HG02840 (cell line): Measurements from ENCODE around the gene ILF3.
"Not testable (repeated sequence)": the region's sequence is repeated elsewhere in the genome, so short reads cannot be mapped to it uniquely, and the experiment has no call there.

Experiments used
- ATAC-seq: cut with Tn5 transposase; IDR thresholded peaks from one replicate; pipeline ENCODE4 v1.9.1; 2021; ENCODE audit warnings: mild to moderate bottlenecking, moderate library complexity, moderate number of reproducible peaks; ENCODE audit not compliant: unreplicated experiment, low FRiP score

Gene ILF3

GRCh38 chr19:10670876-10671804 lies 17.0 kb downstream of the ILF3 start:
- no peak for ATAC-seq

GRCh38 chr19:10671922-10672321 lies 17.8 kb downstream of the ILF3 start:
- not testable (repeated sequence) for ATAC-seq

DNA sequence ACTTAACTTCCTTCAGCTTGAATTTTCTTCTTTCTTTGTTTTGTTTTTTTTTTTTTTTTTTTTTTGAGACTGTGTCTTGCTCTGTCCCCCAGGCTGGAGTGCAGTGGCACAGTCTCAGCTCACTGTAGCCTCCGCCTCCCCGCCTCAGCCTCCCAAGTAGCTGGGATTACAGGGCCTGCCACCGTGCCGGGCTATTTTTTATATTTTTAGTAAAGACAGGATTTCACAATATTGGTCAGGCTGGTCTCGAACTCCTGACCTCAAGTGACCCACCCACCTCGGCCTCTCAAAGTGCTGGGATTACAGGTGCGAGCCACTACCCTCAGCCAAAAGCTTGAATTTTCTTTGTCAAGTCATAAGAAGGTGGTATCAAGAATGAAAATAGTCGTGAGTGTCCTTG lies 21.1 kb downstream of the ILF3 start:
- not testable (repeated sequence) for ATAC-seq

DNA sequence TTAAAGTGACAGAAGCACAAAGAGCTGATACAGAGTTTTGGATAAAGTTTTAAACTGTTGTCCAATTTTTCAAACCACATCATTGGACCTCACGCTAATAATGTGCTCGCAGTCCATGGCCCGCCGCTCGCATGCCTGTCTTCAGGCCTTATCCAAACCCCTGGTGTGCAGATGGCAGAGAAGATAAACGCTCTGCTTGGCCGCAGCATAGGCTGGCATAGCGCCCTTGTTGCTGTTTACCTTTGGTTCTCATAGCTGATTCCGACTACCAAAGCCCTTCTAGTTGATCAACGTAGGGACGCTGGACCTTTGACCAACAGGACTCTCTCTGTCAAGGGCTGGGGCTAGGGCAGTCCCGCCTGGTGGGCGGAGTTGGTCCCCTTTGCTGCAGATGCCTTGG lies 23.6 kb downstream of the ILF3 start:
- ATAC-seq = no peak

DNA sequence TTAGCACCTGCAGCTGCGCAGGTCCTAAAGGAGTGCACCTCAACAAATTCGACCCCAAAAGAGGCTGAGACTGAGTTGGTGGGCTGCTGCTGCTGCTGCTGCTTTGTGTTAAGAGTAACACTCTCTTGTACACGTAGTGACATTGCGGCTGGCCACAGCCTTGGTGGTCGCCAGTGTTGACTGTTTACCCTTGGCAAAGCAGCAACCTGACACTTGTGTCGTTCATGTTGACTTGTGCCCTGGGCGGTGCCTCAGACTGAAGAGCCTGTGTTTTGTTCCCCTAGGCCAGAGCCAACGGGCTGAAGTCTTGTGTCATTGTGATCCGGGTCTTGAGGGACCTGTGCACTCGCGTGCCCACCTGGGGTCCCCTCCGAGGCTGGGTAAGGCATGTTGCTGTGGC lies 24.7 kb downstream of the ILF3 start:
- ATAC-seq = no peak

DNA sequence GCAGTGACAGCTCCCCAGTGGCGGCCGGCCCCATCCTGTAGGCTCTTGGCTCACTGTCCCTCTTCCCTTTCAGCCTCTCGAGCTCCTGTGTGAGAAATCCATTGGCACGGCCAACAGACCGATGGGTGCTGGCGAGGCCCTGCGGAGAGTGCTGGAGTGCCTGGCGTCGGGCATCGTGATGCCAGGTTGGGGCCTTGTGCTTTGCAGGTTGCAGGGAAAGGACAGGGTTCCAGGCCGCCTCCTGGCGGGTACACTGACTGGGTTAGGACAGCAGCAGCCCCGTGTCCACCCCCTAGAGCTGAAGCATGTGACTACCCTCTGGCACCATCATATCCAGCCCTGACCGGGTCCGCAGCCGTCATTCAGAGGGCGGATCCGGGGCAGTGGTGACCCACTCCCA lies 25.6 kb downstream of the ILF3 start:
- no peak for ATAC-seq

GRCh38 chr19:10680545-10681135 lies 26.5 kb downstream of the ILF3 start:
- ATAC-seq = no peak

DNA sequence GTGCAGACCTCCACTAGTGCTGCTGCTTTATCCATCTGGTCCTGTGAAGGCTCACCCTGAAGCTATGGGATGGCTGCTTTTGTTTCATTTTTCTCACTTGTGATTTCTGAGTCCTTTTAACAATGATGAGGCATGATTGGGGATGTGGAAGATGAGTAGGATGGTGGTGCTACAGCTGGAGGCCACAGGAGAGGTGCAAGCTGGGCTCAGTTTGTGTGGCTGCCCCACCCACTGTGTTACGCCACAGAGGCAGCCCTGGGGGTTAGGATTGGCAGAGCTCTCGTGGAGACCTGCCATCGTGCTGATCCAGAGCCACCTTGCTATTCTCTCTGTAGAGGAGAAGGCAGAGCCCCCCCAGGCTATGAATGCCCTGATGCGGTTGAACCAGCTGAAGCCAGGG lies 27.5 kb downstream of the ILF3 start:
- ATAC-seq = no peak

- no peak for ATAC-seq
These were observed 28.4 kb downstream of the ILF3 start for GRCh38 chr19:10682397-10683063.

- ATAC-seq = no peak
These were observed 28.9 kb downstream of the ILF3 start for GRCh38 chr19:10683064-10683426.

- ATAC-seq = no peak
These were observed 29.4 kb downstream of the ILF3 start for GRCh38 chr19:10683582-10683981.

DNA sequence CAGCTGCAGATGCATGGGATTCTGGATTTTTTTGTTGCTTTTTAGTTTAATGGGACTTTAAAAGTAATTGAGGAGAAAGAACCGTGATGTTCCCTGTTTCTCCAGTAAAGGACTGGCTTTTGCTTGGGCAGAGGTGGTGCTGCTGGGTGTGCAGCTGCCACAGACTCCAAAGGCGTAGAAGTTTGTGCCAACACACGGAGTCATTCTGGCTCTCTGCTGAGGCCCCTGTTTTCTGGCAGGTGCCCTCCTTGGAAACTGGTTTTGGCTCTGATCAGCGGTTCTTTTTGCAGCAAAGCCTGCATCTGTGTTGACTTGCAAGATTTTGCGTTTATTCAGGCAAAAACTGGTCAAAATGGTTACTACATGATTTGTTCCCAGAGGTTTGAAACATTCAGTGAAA lies 31.1 kb downstream of the ILF3 start:
- no peak for ATAC-seq

DNA sequence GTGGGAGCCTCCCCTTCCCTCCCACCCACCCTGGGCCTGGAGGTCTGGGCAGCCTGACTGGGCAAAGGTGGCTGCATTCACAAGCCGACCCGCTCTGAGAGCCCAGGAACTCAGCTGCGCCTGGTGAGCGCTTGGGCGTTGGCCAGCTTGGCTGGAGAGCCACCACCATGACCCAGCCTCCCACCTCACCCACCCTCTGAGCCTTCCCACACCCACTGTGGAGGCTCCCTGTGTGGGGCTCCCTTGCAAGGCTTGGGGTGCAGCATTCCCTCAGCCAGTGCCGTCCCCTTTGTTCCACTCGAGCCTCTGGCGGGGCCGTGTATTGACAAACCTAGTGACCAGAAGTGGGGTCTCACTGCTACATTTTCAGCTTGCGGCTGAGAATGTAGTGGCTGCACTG lies 32.0 kb downstream of the ILF3 start:
- no peak for ATAC-seq

- no peak for ATAC-seq
These were observed 32.7 kb downstream of the ILF3 start for GRCh38 chr19:10686661-10687517.

DNA sequence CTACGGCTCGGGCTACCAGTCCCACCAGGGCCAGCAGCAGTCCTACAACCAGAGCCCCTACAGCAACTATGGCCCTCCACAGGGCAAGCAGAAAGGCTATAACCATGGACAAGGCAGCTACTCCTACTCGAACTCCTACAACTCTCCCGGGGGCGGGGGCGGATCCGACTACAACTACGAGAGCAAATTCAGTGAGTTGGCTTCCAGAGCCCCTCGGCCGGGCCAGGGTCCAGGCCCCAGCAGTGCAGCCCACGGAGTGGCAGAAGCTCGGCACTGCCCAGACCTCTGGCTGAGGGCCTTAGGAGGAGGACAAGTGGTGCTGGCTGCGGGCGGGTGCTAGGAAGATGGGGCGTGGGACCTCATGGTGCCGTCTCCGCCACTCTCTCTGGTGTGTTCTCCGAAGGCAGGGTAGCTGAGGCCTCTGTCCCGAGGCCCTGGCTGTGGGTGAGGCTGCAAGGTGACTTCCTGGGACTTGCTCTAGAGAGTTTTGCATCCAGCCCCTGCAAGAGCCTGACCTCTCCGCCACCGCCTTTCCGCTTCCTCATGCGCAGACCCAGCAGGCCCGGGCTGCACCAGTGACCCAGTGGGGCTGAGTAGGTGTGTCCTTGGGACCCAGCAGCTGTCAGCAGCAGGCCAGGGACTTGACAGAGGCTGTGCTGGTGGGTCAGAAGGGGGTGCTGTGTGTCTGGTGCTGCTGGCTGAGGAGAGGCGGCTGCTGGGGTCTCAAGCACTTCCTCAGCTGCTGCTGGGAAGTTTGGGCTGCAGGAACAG lies 33.6 kb downstream of the ILF3 start:
- no peak for ATAC-seq

DNA sequence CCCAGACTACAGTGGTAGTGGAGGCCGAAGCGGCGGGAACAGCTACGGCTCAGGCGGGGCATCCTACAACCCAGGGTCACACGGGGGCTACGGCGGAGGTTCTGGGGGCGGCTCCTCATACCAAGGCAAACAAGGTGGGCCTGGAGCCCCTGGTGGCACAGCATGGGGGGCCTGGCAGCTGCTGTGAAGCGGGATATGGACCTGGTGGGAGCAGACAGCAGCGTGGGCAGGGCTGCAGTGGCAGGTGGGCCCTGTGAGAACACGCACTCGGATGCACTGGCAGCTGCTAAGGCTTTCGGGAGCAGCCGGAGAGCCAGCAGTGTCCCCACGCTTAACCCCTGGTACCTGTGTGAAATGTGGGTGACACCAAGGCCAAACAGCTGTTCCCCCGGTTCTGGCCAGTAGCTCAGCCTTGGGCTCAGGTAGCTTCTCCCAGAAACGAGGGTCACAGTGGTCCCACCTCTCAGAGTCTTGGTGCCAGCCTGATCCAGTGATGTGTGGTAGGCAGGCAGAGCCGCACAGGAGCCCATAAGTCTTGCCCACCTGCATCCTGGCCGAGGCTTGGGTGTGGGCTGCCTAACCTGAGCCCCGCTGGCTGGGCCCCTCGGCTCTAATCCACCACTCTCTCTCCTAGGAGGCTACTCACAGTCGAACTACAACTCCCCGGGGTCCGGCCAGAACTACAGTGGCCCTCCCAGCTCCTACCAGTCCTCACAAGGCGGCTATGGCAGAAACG lies 34.6 kb downstream of the ILF3 start:
- ATAC-seq = no peak

DNA sequence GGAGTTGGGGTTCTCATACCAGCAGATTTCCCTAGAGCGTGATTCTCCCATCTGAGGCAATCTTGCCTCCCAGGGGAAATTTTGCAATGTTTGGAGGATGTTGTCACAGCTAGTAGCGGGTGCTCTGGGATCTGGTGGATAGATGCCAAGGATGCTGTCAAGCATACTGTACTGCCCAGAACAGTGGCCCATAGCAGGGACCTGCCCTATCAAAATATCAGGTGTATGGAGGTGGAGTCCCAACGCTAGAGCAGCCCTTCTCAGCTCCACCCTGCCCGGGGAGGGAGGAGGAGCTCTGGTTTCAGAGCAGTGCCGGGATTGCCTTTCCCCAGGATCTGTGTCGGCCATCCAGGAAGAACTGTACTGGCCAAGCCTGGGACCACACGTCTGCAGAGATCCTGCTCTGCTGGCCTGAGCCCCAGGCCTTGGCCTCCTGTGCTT lies 36.2 kb downstream of the ILF3 start:
- no peak for ATAC-seq

GRCh38 chr19:10691178-10691881 lies 37.2 kb downstream of the ILF3 start:
- ATAC-seq = no peak

DNA sequence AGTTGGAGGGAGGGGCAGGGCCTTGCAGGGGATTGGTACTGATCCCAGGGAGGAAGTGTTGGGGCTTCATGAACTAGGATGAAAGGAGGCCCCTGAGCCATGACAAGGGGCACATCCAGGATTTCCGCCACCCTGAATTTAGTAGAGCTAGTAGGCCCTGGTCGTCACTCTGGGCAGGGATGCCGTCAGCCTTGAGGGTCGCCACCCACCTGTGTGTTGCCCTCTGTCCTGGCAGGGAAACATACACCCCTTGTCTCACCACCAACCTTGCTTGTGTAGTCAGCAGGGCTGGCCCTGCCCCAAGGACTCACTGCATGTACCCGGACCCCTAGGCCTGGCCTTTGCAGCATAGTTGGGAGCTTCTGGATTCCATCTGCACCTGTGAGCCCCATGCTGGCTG lies 37.7 kb downstream of the ILF3 start:
- ATAC-seq = no peak
